Activated CD4-positive, alpha-beta T cell treated with anti-CD3 and anti-CD28 coated beads for 24 hours (primary cell): ENCODE results near the gene KCNH5.

Experiments
- DNase-seq, 2 donors: peaks; one replicate each; pipeline ENCODE4 v3.0.0-alpha.2; 2020; ENCODE audit warnings: low read depth in 2 of 2

Gene KCNH5

GRCh38 chr14:62988967-62989366, 56.3 kb downstream of the KCNH5 start:
- DNase-seq = no peak

- DNase-seq = no peak
Measured at GRCh38 chr14:62983821-62984220, 61.4 kb downstream of the KCNH5 start.

- no peak for DNase-seq
Measured at GRCh38 chr14:62980693-62981092, 64.6 kb downstream of the KCNH5 start.

- DNase-seq = no peak
Measured at GRCh38 chr14:62957562-62957961, 87.7 kb downstream of the KCNH5 start.

GRCh38 chr14:62956413-62956812, 88.8 kb downstream of the KCNH5 start:
- DNase-seq = no peak

- DNase-seq = no peak
Measured at GRCh38 chr14:62954165-62954564, 91.1 kb downstream of the KCNH5 start.

- DNase-seq = no peak
Measured at GRCh38 chr14:62952226-62952625, 93.0 kb downstream of the KCNH5 start.

- no peak for DNase-seq
Measured at GRCh38 chr14:62947301-62947700, 98.0 kb downstream of the KCNH5 start.

- no peak for DNase-seq
Measured at GRCh38 chr14:62946221-62946620, 99.0 kb downstream of the KCNH5 start.

- no peak for DNase-seq
Measured at GRCh38 chr14:62943202-62943601, 102.1 kb downstream of the KCNH5 start.

- no peak for DNase-seq
Measured at GRCh38 chr14:62939970-62940369, 105.3 kb downstream of the KCNH5 start.

GRCh38 chr14:62938778-62939177, 106.5 kb downstream of the KCNH5 start:
- no peak for DNase-seq

- DNase-seq = no peak
Measured at GRCh38 chr14:62934439-62934838, 110.8 kb downstream of the KCNH5 start.

GRCh38 chr14:62921466-62921865, 123.8 kb downstream of the KCNH5 start:
- DNase-seq = no peak

- DNase-seq = no peak
Measured at GRCh38 chr14:62916551-62916950, 128.7 kb downstream of the KCNH5 start.

GRCh38 chr14:62914873-62915272, 130.4 kb downstream of the KCNH5 start:
- no peak for DNase-seq

- DNase-seq = no peak
Measured at GRCh38 chr14:62914025-62914424, 131.2 kb downstream of the KCNH5 start.

GRCh38 chr14:62908506-62908905, 136.8 kb downstream of the KCNH5 start:
- no peak for DNase-seq

- DNase-seq = no peak
Measured at GRCh38 chr14:62905566-62905965, 139.7 kb downstream of the KCNH5 start.

- DNase-seq = no peak
Measured at GRCh38 chr14:62897771-62898170, 147.5 kb downstream of the KCNH5 start.

GRCh38 chr14:62896932-62897456, 148.3 kb downstream of the KCNH5 start:
- DNase-seq = no peak

- DNase-seq = no peak
Measured at GRCh38 chr14:62894736-62895135, 150.5 kb downstream of the KCNH5 start.

GRCh38 chr14:62889364-62889763, 155.9 kb downstream of the KCNH5 start:
- no peak for DNase-seq

GRCh38 chr14:62886461-62886860, 158.8 kb downstream of the KCNH5 start:
- no peak for DNase-seq

GRCh38 chr14:62885451-62885850, 159.8 kb downstream of the KCNH5 start:
- DNase-seq = no peak
